Peyer's patch (tissue), 4 donors: ENCODE data around the gene SLX9.

Experiments used
- CTCF ChIP-seq, 6 experiments: fragments of 450-650 bp in 4 of 6; fragments of 200-600 bp in 2 of 6; sonication (generic) in 1 of 6; IDR thresholded peaks; one replicate each; pipeline ENCODE4 v1.5.1; 2017 to 2019; ENCODE audit warnings: antibody characterized with exemption in 6 of 6, mild to moderate bottlenecking in 3 of 6, moderate library complexity in 1 of 6
- POLR2A ChIP-seq, 2 donors: fragments of 450-650 bp; IDR thresholded peaks; one replicate each; pipeline ENCODE4 v1.5.1; 2017; ENCODE audit warnings: antibody characterized with exemption in 2 of 2, mild to moderate bottlenecking in 2 of 2, moderate library complexity in 2 of 2

GRCh38 chr21:44958471-44959191, 18.8 kb downstream of the SLX9 start:
- TF ChIP-seq CTCF (IDR thresholded peaks at IDR 0.05) (no peak), POLR2A (IDR thresholded peaks at IDR 0.05) (no peak)
